CD4-positive, alpha-beta T cell (primary cell): Measurements from ENCODE around the gene DLEC1. TPM values are rescaled to one million over a fixed set of nuclear protein-coding genes. Genes with fewer than 3 reads are reported as not detected.

Experiments used
- ATAC-seq: fragments of 200-7000 bp; cut with Tn5 transposase; one replicate; pipeline ENCODE4 v1.10.0; 2022; ENCODE audit warnings: mild to moderate bottlenecking; ENCODE audit not compliant: poor library complexity
- CTCF ChIA-PET: fragments of 350-600 bp; sonication (Branson Sonifier 250); formaldehyde crosslinking; loops from one replicate; lab custom pipeline; 2021; ENCODE audit warnings: antibody characterized with exemption, inconsistent platforms; lab: Charles Lee
- POLR2A ChIA-PET: fragments of 350-600 bp; sonication (Branson Sonifier 250); formaldehyde crosslinking; loops from one replicate; lab custom pipeline; 2021; ENCODE audit warnings: antibody characterized with exemption, inconsistent platforms; lab: Charles Lee
- DNase-seq, 14 experiments: peaks; one replicate each; pipeline ENCODE4 v3.0.0-alpha.2; 2013 to 2020; ENCODE audit warnings: mixed read lengths in 2 of 14
- H3K27ac ChIP-seq, 2 donors: one replicate each; pipeline versions ENCODE4 v1.5.1 to v1.7.0; 2013; ENCODE audit warnings: low read length in 2 of 2, low read depth in 1 of 2, mild to moderate bottlenecking in 1 of 2
- H3K27me3 ChIP-seq, 2 experiments: 1 replicate in 1 of 2; 2 replicates in 1 of 2; pipeline versions ENCODE4 v1.6.1 to v1.7.0; 2013; ENCODE audit warnings: low read length in 2 of 2, control low read depth in 1 of 2, mild to moderate bottlenecking in 1 of 2, moderate library complexity in 1 of 2; ENCODE audit not compliant: insufficient read depth in 2 of 2, control insufficient read depth in 1 of 2
- H3K36me3 ChIP-seq: one replicate; pipeline ENCODE4 v1.6.1; 2013; ENCODE audit warnings: low read length, control low read depth; ENCODE audit not compliant: insufficient read depth
- H3K4me1 ChIP-seq: one replicate; pipeline ENCODE4 v1.6.1; 2013; ENCODE audit warnings: low read length, control low read depth; ENCODE audit not compliant: insufficient read depth
- H3K4me3 ChIP-seq: one replicate; pipeline ENCODE4 v1.5.1; 2013; ENCODE audit warnings: mild to moderate bottlenecking, low read length, moderate library complexity
- H3K9me3 ChIP-seq, 2 experiments: 1 replicate in 1 of 2; 2 replicates in 1 of 2; pipeline versions ENCODE4 v1.6.1 to v1.7.0; 2013; ENCODE audit warnings: low read length in 2 of 2, mild to moderate bottlenecking in 2 of 2, control low read depth in 1 of 2, moderate library complexity in 1 of 2; ENCODE audit not compliant: control insufficient read depth in 1 of 2, insufficient read depth in 1 of 2
- H3K27ac Mint-ChIP-seq: one replicate; pipeline ENCODE4 v1.8.0; 2020; ENCODE audit warnings: mixed read lengths
- H3K27me3 Mint-ChIP-seq: one replicate; pipeline ENCODE4 v1.8.0; 2021; ENCODE audit warnings: mixed read lengths
- H3K36me3 Mint-ChIP-seq: one replicate; pipeline ENCODE4 v1.8.0; 2021; ENCODE audit warnings: low read depth, mixed read lengths
- H3K4me1 Mint-ChIP-seq: one replicate; pipeline ENCODE4 v1.8.0; 2021; ENCODE audit warnings: low read depth, mixed read lengths
- H3K4me3 Mint-ChIP-seq: one replicate; pipeline ENCODE4 v1.8.0; 2020; ENCODE audit warnings: mild to moderate bottlenecking, mixed read lengths
- H3K9me3 Mint-ChIP-seq: one replicate; pipeline ENCODE4 v1.8.0; 2020; ENCODE audit warnings: mixed read lengths
- intact Hi-C, 2 experiments: fragments of 100-400 bp; cut with DNase I in 1 of 2; cut with micrococcal nuclease in 1 of 2; formaldehyde crosslinking; loops; one replicate each; pipeline versions ENCODE4 v1.15.1 to v1.9.0; 2023 to 2025; cut with DNase I, micrococcal nuclease
- total RNA-seq, 174 experiments: library from RNA in 2 of 174; stranded (reverse) in 2 of 174; gene quantifications; one replicate each; pipeline ENCODE4 v1.2.3 and lab custom pipeline; 2021 to 2026
- TF ChIP-seq, protein P1 (sequence below): fragments of 200-600 bp; IDR thresholded peaks from one replicate; pipeline ENCODE4 v1.8.0; 2022; ENCODE audit warnings: antibody characterized with exemption, mild to moderate bottlenecking

Gene DLEC1
- total RNA-seq, 2 experiments from 2014 or later: 4.4 to 5.1 TPM

DNA sequence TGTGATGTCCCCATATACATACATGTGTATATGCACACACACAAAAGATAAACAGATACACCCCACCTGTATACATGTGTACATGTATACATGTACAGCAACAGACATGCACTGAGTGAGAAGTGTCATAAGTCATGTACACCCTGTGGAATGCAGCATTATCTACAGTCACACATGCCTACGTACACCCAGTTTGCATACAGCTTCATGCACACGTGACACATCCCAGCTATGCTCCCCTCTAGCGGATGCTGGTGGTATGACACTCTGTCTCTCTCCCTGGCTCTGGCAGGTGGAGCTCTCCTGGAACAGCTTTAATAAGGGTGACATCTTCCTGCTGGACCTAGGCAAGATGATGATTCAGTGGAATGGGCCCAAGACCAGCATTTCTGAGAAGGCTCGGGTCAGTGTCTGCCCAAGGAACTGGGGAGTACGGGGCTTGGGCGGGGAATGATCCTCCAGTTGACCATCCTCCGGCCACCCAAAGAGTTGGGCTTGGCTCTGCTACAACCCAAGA, 42.2 kb upstream of the DLEC1 start:
- intact Hi-C loops: no loop called here
- H3K27me3 Mint-ChIP-seq: no peaks in the 10 kb centered on the region
- DNase-seq (peak; percentile 66 to 92 (median 77)), ATAC-seq (peak; percentile 70)
- H3K27ac Mint-ChIP-seq: peak overlapping the region; percentile 95
- ChIA-PET POLR2A (interaction anchor here (0.7 to 1.4 kb wide), 7 partner anchors 17 to 168 kb away, joined by 3 to 6 read pairs (median 4); partner anchors contain the start of genes ACAA1, DLEC1 and OXSR1), CTCF (interaction anchor here (0.7 to 1.3 kb wide), 10 partner anchors 13 to 483 kb away, joined by 3 to 14 read pairs (median 4); partner anchors contain the start of genes DLEC1 and OXSR1)
- peak overlapping the region in 1 of 2 donors; percentile 12 for H3K27ac ChIP-seq
- H3K27me3 ChIP-seq: no peaks in the 10 kb centered on the region
- TF ChIP-seq, protein P1, sequence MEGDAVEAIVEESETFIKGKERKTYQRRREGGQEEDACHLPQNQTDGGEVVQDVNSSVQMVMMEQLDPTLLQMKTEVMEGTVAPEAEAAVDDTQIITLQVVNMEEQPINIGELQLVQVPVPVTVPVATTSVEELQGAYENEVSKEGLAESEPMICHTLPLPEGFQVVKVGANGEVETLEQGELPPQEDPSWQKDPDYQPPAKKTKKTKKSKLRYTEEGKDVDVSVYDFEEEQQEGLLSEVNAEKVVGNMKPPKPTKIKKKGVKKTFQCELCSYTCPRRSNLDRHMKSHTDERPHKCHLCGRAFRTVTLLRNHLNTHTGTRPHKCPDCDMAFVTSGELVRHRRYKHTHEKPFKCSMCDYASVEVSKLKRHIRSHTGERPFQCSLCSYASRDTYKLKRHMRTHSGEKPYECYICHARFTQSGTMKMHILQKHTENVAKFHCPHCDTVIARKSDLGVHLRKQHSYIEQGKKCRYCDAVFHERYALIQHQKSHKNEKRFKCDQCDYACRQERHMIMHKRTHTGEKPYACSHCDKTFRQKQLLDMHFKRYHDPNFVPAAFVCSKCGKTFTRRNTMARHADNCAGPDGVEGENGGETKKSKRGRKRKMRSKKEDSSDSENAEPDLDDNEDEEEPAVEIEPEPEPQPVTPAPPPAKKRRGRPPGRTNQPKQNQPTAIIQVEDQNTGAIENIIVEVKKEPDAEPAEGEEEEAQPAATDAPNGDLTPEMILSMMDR: peak; percentile 94
- peaks cover 57% of the 10 kb centered on the region for H3K4me1 ChIP-seq
- no peak overlapping the region for H3K4me3 ChIP-seq
- H3K9me3 ChIP-seq: no peaks in the 10 kb centered on the region
- peaks cover 59% of the 10 kb centered on the region for H3K36me3 Mint-ChIP-seq
- peaks cover 65% of the 10 kb centered on the region for H3K4me1 Mint-ChIP-seq
- H3K9me3 Mint-ChIP-seq: no peaks in the 10 kb centered on the region
- peaks cover 36% of the 10 kb centered on the region for H3K36me3 ChIP-seq
- peak overlapping the region; percentile 81 for H3K4me3 Mint-ChIP-seq

DNA sequence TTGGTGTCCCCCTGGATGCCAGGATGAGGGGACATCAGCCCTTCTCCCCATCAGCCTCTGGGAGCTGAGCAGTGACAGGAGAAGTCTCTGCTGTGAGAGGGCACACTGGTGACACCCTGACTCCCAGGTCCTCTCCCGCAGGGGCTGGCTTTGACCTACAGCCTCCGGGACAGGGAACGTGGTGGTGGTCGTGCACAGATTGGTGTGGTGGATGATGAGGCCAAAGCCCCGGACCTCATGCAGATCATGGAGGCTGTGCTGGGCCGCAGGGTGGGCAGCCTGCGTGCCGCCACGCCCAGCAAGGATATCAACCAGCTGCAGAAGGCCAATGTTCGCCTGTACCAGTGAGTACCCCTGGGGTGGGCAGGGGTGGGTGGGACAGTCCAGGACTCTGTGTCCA, 41.7 kb upstream of the DLEC1 start:
- Histone ChIP-seq H3K36me3 (peaks cover 41% of the 10 kb centered on the region), H3K27ac (no peak overlapping the region), H3K9me3 (no peaks in the 10 kb centered on the region), H3K4me1 (peaks cover 60% of the 10 kb centered on the region), H3K4me3 (no peak overlapping the region), H3K27me3 (no peaks in the 10 kb centered on the region)
- TF ChIP-seq, protein P1: no peak
- ChIA-PET POLR2A (interaction anchor here (0.8 to 1.4 kb wide), 6 partner anchors 25 to 168 kb away, joined by 3 to 6 read pairs (median 4); partner anchors contain the start of genes ACAA1, DLEC1 and OXSR1), CTCF (interaction anchor here (1.0 to 1.3 kb wide), 9 partner anchors 13 to 483 kb away, joined by 3 to 14 read pairs (median 4); partner anchors contain the start of genes DLEC1 and OXSR1)
- DNase-seq (peak in 1 of 14 experiments; percentile 36), ATAC-seq (no peak)
- Mint-ChIP-seq H3K4me3 (no peak overlapping the region), H3K4me1 (peaks cover 65% of the 10 kb centered on the region), H3K27ac (peak overlapping the region; percentile 95), H3K9me3 (no peaks in the 10 kb centered on the region), H3K36me3 (peaks cover 63% of the 10 kb centered on the region), H3K27me3 (no peaks in the 10 kb centered on the region)
- intact Hi-C loops: no loop called here

DNA sequence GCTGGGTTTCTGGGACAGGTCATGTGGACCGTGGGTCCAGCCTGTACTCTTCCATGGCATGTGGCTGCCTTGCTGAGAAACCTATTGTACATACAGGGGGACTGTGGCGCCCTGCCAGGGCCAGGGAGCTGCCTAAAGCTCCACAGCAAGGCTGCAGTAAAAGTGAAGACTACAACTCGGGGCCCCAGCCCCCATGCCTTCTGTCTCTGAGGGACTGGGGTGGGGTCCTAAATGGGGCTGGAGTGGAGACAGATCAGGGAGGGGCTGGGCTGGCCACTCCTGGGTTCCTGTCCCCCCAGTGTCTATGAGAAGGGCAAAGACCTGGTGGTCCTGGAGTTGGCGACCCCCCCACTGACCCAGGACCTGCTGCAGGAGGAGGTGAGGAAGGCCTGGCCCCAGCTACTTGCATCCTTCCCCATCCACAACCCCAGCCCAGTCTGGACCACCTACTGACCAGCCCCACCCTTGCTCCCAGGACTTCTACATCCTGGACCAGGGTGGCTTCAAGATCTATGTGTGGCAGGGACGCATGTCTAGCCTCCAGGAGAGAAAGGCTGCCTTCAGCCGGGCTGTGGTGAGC, 41.1 kb upstream of the DLEC1 start:
- H3K4me3 Mint-ChIP-seq: peak overlapping the region; percentile 78
- H3K4me1 Mint-ChIP-seq: peaks cover 64% of the 10 kb centered on the region
- ATAC-seq (no peak), DNase-seq (no peak)
- H3K36me3 Mint-ChIP-seq: peaks cover 63% of the 10 kb centered on the region
- Histone ChIP-seq H3K27ac (peak overlapping the region; percentile 81 to 89), H3K4me3 (peak overlapping the region; percentile 48), H3K4me1 (peaks cover 65% of the 10 kb centered on the region), H3K27me3 (no peaks in the 10 kb centered on the region), H3K9me3 (no peaks in the 10 kb centered on the region), H3K36me3 (peaks cover 46% of the 10 kb centered on the region)
- H3K27me3 Mint-ChIP-seq: no peaks in the 10 kb centered on the region
- CTCF ChIA-PET: interaction anchor here (1.0 to 1.3 kb wide), 3 partner anchors 23 to 482 kb away, joined by 3 to 14 read pairs (median 7); partner anchors contain the start of gene DLEC1
- H3K9me3 Mint-ChIP-seq: no peaks in the 10 kb centered on the region
- intact Hi-C loops: no loop called here
- POLR2A ChIA-PET: interaction anchor here (0.8 to 1.4 kb wide), 5 partner anchors 24 to 167 kb away, joined by 3 to 6 read pairs (median 5); partner anchors contain the start of genes DLEC1 and OXSR1
- peak overlapping the region; percentile 95 for H3K27ac Mint-ChIP-seq
- TF ChIP-seq, protein P1: no peak
